Measurements from ENCODE around the gene ELAC1. TPM values are rescaled to one million over a fixed set of nuclear protein-coding genes. Genes with fewer than 3 reads are reported as not detected.
"Not testable (repeated sequence)": the region's sequence is repeated elsewhere in the genome, so short reads cannot be mapped to it uniquely, and the experiment has no call there.

Gene ELAC1
- total RNA-seq, 1 experiment from 2014 or later = 4.9 TPM

DNA sequence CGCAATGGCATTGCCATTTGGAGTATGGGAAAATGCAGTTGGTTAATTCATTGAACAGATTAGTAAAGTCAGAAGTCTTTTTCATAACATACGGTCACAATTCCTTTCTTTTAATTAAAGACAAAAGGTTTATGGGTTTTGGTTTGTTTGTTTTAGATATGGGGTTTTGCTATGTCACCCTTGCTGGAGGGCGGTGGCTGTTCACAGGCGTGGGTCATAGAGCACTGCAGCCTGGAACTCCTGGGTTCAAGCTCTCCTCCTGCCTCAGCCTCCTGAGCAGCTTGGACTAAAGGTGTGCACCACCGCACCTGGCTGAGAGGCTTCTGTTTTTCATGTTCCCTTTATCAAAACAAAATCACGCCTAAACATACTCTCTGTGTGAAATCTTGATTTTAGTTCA, 18.7 kb upstream of the ELAC1 start:
- no peak for DNase-seq
- H3K4me3 ChIP-seq (ENCODE audit: insufficient read depth, low read depth, low read length) = no peak overlapping the region
- no peaks in the 10 kb centered on the region for H3K27me3 ChIP-seq (ENCODE audit: control insufficient read depth, insufficient read depth, low read length)
- no peaks in the 10 kb centered on the region for H3K36me3 ChIP-seq (replicated peaks; ENCODE audit: control insufficient read depth, insufficient read depth, low read length)

DNA sequence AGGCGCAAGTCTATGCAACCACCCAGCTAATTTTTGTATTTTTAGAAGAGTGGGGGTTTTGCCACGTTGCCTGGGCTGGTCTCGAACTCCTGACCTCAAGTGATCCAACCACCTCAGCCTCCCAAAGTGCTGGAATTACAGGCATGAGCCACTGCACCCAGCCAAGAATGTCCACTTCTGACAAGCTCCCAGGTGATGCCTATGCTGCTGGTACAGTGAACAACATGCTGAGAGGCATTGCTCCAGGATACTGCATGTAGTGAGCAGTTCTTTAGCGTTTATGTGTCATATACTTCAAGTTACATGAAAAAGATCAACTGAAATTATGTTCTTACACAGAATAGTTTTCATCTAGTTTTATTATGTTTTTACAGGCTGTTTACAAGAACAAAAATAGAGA, 17.2 kb upstream of the ELAC1 start:
- DNase-seq = no peak
- no peaks in the 10 kb centered on the region for H3K27me3 ChIP-seq (ENCODE audit: control insufficient read depth, insufficient read depth, low read length)

DNA sequence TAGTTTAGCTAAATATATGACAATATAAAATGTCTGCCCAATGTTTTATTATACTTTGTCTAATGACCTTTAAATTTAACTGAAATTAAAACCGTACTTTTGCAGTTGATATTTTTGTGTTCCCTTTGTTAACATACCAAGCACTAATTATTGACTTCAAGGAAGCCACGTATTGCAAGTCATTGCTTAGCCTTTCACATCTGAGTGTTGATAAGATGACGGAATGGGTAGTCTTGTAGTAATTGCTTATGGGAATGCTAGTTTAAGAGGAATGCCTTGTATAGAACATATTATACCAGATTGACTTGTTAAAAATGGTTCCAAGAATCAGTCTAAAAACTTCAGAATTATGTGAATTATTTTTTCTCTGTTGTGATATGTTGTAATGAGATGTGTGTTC, 14.0 kb upstream of the ELAC1 start:
- H3K4me3 ChIP-seq (ENCODE audit: insufficient read depth, low read depth, low read length) = no peak overlapping the region
- no peaks in the 10 kb centered on the region for H3K36me3 ChIP-seq (replicated peaks; ENCODE audit: control insufficient read depth, insufficient read depth, low read length)
- no peak for DNase-seq
- no peaks in the 10 kb centered on the region for H3K27me3 ChIP-seq (ENCODE audit: control insufficient read depth, insufficient read depth, low read length)

More for the DNA sequence above, 17.2 kb upstream of the ELAC1 start:
- H3K4me3 ChIP-seq (ENCODE audit: insufficient read depth, low read depth, low read length) = no peak overlapping the region
- no peaks in the 10 kb centered on the region for H3K36me3 ChIP-seq (replicated peaks; ENCODE audit: control insufficient read depth, insufficient read depth, low read length)

DNA sequence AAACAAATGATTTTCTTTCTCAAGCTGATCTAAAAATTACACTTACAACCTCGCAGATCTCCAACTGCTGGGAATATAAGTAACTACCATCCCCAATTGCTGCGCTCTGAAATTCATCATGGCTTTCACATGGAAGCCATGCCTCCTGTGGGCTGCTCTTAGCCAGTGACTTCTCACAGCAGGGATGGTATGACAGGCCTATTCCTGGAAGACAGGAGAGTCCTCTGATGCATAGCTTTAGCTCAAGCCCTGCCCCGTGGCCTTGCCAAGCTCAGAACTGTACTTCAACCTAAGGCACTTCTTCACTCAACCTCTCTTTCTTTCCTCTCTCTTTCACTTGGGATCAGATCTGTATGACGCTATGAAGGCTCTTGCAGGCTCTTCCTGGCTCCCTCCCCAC, 12.6 kb upstream of the ELAC1 start:
- no peaks in the 10 kb centered on the region for H3K27me3 ChIP-seq (ENCODE audit: control insufficient read depth, insufficient read depth, low read length)
- no peak overlapping the region for H3K4me3 ChIP-seq (ENCODE audit: insufficient read depth, low read depth, low read length)
- DNase-seq = peak; percentile 16
- H3K36me3 ChIP-seq (replicated peaks; ENCODE audit: control insufficient read depth, insufficient read depth, low read length) = no peaks in the 10 kb centered on the region

DNA sequence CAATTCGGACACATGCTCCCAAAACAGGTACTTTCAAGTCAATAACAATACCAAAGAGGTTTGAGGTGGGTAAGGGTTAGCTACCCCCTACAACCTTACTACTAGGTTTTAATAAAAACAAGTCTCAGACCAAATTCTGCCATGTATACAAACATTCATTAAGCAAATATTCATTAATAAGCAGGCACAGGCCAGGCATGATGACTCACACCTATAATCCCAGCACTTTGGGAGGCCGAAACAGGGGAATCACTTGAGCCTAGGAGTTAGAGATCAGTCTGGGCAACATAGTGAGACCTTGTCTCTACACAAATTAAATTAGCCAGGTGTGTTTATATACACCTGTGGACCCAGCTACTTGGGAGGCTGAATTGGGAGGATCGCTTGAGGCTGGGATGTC, 11.7 kb upstream of the ELAC1 start:
- Histone ChIP-seq H3K4me3 (ENCODE audit: insufficient read depth, low read depth, low read length) (no peak overlapping the region), H3K36me3 (replicated peaks; ENCODE audit: control insufficient read depth, insufficient read depth, low read length) (no peaks in the 10 kb centered on the region), H3K27me3 (ENCODE audit: control insufficient read depth, insufficient read depth, low read length) (no peaks in the 10 kb centered on the region)
- no peak for DNase-seq

DNA sequence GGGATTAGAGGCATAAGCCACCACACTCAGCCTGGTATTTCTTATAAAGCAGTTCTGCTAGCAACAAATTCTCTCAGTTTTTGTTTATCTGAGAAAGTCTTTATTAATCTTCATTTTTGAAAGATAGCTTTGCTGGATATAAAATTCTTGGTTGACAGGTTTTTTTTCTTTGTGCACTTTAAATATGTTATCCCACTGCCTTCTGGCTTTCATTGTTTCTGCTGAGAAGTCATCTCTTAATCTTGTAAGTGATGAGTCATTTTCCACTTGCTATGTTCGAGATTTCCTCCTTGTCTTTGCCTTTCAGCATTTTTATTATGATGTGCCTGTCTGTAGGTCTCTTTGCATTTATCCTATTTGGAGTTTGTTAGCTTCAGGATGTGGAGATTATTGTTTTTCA, 5.9 kb upstream of the ELAC1 start:
- Histone ChIP-seq H3K36me3 (replicated peaks; ENCODE audit: control insufficient read depth, insufficient read depth, low read length) (no peaks in the 10 kb centered on the region), H3K27me3 (ENCODE audit: control insufficient read depth, insufficient read depth, low read length) (no peaks in the 10 kb centered on the region), H3K4me3 (ENCODE audit: insufficient read depth, low read depth, low read length) (no peak overlapping the region)
- no peak for DNase-seq

DNA sequence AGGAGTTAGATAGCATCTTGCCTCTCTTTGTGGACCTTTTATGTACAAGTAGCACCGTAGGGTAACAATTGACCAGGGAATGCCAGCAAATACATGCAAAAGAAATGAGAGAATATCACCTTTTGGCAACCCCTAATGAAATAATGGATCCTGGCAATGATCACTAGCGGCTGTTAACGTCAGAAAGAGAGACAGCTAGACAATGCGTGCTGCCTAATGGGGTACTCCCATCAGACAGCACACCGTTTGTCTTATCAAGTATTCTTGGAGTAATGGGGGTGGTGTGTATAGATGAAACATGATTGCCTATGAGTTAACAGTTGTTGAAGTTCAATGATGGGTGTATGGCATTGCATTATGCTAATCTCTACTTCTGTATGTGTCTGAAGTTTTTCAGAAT, 1.6 kb downstream of the ELAC1 start:
- no peak for DNase-seq
- Histone ChIP-seq H3K27me3 (ENCODE audit: control insufficient read depth, insufficient read depth, low read length) (no peaks in the 10 kb centered on the region), H3K36me3 (replicated peaks; ENCODE audit: control insufficient read depth, insufficient read depth, low read length) (no peaks in the 10 kb centered on the region), H3K4me3 (ENCODE audit: insufficient read depth, low read depth, low read length) (no peak overlapping the region)

DNA sequence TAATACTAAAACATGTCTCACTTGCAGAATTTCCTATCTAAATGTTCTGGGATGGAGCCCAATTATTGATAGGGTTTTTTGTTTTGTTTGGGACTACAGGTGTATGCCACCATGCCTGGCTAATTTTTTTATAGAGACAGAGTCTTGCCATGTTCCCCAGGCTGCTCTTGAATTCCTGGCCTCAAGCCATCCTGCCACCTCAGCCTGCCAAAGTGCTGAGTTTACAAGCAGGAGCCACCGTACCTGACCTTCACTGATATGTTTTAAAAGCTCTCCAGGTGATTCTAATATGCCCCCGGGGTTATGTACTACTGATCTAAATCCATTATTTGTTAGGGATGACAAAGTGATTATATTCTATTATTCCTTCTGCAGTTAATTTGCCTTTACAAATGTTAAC, 2.2 kb downstream of the ELAC1 start:
- Histone ChIP-seq H3K36me3 (replicated peaks; ENCODE audit: control insufficient read depth, insufficient read depth, low read length) (0 out of 2 replicates have a peak, but pooled peaks cover 1% of the 10 kb centered on the region), H3K27me3 (ENCODE audit: control insufficient read depth, insufficient read depth, low read length) (no peaks in the 10 kb centered on the region), H3K4me3 (ENCODE audit: insufficient read depth, low read depth, low read length) (no peak overlapping the region)
- DNase-seq = no peak

DNA sequence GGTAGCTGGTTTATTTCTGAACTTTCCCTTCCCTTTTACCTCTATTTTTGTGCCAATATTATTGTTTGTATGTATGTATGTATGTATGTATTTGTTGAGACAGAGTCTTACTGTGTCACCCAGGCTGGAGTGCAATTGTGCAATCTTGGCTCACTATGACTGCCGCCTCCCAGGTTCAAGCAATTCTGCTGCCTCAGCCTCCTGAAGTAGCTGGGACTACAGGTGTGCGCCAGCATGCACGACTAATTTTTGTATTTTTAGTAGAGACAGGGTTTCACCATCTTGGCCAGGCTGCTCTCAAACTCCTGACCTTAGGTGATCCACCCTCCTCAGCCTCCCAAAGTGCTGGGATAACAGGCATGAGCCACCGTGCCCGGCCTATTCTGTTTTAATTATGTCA, 4.6 kb downstream of the ELAC1 start:
- H3K36me3 ChIP-seq (replicated peaks; ENCODE audit: control insufficient read depth, insufficient read depth, low read length); H3K27me3 ChIP-seq (ENCODE audit: control insufficient read depth, insufficient read depth, low read length); DNase-seq; H3K4me3 ChIP-seq (ENCODE audit: insufficient read depth, low read depth, low read length): not testable (repeated sequence)

DNA sequence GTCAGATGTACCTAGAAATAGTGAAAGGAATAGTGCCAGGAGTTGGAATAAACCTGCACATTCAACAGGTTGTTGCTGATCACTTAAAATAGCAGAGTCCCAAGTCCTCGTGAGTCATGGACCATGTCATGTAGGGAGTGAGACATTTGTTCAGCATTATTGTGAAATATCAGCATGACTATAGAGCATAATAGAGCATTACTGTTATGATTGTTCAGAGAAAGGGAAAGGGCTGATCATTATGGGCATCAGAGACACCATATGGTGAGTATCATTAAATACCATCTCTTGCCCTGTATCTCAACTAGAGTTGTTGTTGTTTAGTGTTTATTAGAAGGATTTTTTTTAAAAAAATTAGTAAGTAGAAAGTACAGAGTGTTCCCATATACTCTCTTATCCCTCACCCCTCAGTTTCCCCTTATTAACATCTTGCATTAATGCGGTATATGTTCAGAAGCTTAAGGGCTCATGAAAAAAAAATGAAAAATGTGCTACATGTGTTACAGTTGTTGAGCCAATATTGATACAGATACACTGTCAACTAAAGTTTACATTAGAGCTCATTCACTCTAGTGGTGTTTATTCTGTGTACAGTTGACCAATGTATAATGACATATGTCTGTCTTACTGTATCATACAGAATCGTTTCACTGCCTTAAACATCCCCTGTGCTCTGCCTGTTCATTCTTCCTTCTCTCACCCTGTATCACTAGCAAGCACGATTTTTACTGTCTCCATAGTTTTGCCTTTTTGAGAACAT, 5.7 kb downstream of the ELAC1 start:
- DNase-seq = no peak
- no peaks in the 10 kb centered on the region for H3K27me3 ChIP-seq (ENCODE audit: control insufficient read depth, insufficient read depth, low read length)
- peaks cover 3% of the 10 kb centered on the region; the same call in 1 of the 2 replicates for H3K36me3 ChIP-seq (replicated peaks; ENCODE audit: control insufficient read depth, insufficient read depth, low read length)
- no peak overlapping the region for H3K4me3 ChIP-seq (ENCODE audit: insufficient read depth, low read depth, low read length)

DNA sequence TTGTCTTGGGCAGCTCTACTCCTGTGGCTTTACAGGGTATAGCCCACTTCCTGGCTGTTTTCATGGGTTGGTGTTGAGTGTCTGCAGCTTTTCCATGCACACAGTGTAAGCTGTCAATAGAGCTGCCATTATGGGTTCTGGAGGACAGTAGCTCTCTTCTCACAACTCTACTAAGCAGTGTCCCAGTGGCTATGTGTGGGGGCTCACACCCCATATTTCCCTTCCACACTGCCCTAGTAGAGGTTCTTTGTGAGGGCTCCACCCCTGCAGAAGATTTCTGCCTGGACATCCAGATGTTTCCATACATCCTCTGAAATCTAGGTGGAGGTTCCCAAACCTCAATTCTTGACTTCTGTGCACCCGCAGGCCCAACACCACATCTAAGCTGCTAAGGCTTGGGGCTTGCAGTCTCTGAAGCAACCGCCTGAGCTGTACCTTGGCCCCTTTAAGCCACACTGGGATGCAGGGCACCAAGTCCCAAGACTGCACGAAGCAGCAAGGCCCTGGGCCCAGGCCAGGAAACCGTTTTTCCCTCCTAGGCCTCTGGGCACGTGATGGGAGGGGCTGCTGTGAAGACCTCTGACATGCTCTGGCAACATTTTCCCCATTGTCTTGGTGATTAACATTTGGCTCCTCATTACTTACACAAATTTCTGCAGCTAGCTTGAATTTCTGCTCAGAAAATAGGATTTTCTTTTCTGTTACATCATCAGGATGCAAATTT, 9.4 kb downstream of the ELAC1 start:
- Histone ChIP-seq H3K27me3 (ENCODE audit: control insufficient read depth, insufficient read depth, low read length) (no peaks in the 10 kb centered on the region), H3K36me3 (replicated peaks; ENCODE audit: control insufficient read depth, insufficient read depth, low read length) (peaks cover 3% of the 10 kb centered on the region; the same call in 1 of the 2 replicates), H3K4me3 (ENCODE audit: insufficient read depth, low read depth, low read length) (no peak overlapping the region)
- DNase-seq = no peak

DNA sequence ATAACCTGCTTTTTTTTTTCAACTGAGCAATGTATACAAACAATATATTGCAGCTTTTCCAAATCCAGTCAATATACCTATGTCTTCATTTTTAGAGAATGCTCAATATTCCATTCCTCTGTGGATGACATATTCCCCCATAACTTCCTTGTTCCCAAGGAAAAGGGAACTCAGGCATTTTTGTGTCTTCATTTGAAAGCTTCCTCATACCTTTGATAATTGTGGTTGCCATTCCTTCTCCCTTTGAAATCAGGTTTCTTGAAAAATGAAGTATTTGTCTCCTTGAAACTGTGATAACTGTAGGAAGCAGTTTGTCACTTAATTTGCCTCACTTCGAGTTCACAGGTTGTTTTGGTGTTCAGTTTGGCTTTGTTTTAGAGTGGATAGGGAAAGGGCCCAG, 13.5 kb downstream of the ELAC1 start:
- H3K4me3 ChIP-seq (ENCODE audit: insufficient read depth, low read depth, low read length) = no peak overlapping the region
- no peaks in the 10 kb centered on the region for H3K36me3 ChIP-seq (replicated peaks; ENCODE audit: control insufficient read depth, insufficient read depth, low read length)
- H3K27me3 ChIP-seq (ENCODE audit: control insufficient read depth, insufficient read depth, low read length) = no peaks in the 10 kb centered on the region
- DNase-seq = no peak

DNA sequence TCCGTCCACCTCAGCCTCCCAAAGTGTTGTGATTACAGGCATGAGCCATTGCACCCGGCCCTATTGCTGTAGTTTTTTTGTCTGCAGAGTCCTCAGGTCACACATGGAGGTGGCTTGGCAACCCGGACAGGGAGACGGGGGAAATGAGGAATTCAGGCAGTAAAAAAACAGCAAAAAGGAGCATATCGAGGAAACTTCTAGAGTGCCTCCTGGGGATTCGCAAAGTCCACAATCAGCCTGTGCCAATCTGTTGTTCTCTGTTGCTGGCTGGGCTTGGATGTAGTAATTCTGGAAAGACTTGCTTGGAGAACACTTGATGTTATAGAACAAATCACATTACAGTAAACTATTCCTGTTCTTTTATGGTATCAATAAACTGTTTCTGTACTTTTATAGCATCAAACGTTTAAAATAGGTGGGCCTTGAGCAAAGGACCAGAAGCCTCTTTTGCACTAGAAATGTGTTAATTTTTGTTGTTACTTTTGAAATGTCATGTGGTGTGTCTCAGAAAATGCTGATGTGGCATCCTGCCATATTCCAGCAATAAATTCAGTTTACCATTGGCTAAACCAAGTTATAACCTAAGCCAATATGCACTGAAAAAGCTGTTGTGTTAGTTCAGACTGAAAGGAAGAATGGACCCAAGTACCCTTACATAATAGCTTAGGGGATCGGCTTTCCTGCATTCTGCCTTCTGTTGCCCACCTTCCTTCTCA, 14.4 kb downstream of the ELAC1 start:
- DNase-seq = no peak
- Histone ChIP-seq H3K36me3 (replicated peaks; ENCODE audit: control insufficient read depth, insufficient read depth, low read length) (no peaks in the 10 kb centered on the region), H3K4me3 (ENCODE audit: insufficient read depth, low read depth, low read length) (no peak overlapping the region), H3K27me3 (ENCODE audit: control insufficient read depth, insufficient read depth, low read length) (no peaks in the 10 kb centered on the region)

DNA sequence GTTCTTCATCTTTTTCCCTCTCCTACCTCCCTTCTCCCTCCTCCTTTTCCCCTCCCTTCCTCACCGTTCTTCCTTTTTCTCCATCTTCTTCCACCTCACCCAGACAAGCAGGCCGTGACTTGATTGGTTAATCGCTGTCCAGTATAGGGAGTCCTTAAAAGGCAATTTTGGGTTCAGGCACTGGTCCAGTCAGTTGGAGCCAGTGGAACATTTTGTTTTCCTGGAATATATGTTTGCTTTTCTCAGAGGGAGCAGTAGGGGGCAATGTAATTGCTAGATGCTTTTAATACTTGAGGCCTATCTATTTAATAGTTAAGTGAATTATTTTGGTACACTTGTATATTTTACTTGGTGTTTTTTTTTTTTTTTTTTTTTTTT, 15.0 kb downstream of the ELAC1 start:
- no peaks in the 10 kb centered on the region for H3K36me3 ChIP-seq (replicated peaks; ENCODE audit: control insufficient read depth, insufficient read depth, low read length)
- no peaks in the 10 kb centered on the region for H3K27me3 ChIP-seq (ENCODE audit: control insufficient read depth, insufficient read depth, low read length)
- H3K4me3 ChIP-seq (ENCODE audit: insufficient read depth, low read depth, low read length) = no peak overlapping the region
- no peak for DNase-seq

All from H7 (cell line).